Stomach (tissue), 19 donors: ENCODE results near the gene ZNF524. TPM values are rescaled to one million over a fixed set of nuclear protein-coding genes. Genes with fewer than 3 reads are reported as not detected.

ENCODE experiments used
- DNase-seq, 2 donors: peaks; one replicate each; pipeline versions ENCODE4 v3.0.0 to v3.0.0-alpha.2; 2013 to 2019
- H3K27ac ChIP-seq, 5 donors: fragments of 200-600 bp in 4 of 5; sonication (generic) in 4 of 5; one replicate each; pipeline ENCODE4 v1.5.1; 2013 to 2019; ENCODE audit warnings: mild to moderate bottlenecking in 1 of 5, moderate library complexity in 1 of 5
- H3K27me3 ChIP-seq, 3 donors: fragments of 200-600 bp; sonication (generic); one replicate each; pipeline ENCODE4 v1.5.1; 2017 to 2019; ENCODE audit warnings: mixed run types in 1 of 3
- H3K36me3 ChIP-seq, 4 donors: fragments of 200-600 bp; sonication (generic); 1 replicate in 3 of 4; 2 replicates in 1 of 4; pipeline ENCODE4 v1.5.1; 2016 to 2019
- H3K4me1 ChIP-seq, 4 donors: fragments of 200-600 bp; sonication (generic); one replicate each; pipeline ENCODE4 v1.5.1; 2016 to 2019
- H3K4me3 ChIP-seq, 4 donors: fragments of 200-600 bp; sonication (generic) in 3 of 4; one replicate each; pipeline ENCODE4 v1.5.1; 2016 to 2019; ENCODE audit warnings: mild to moderate bottlenecking in 1 of 4
- H3K9me3 ChIP-seq, 4 donors: fragments of 200-600 bp; sonication (generic); one replicate each; pipeline ENCODE4 v1.5.1; 2016 to 2019
- EP300 ChIP-seq: sonication (generic); formaldehyde crosslinking; IDR thresholded peaks from one replicate; pipeline ENCODE4 v1.6.1; 2017; ENCODE audit warnings: antibody characterized with exemption
- POLR2A ChIP-seq, 4 donors: fragments of 450-650 bp; IDR thresholded peaks; one replicate each; pipeline ENCODE4 v1.6.1; 2016; ENCODE audit warnings: antibody characterized with exemption in 4 of 4, control low read depth in 2 of 4, mild to moderate bottlenecking in 1 of 4, moderate library complexity in 1 of 4
- POLR2AphosphoS5 ChIP-seq, 3 donors: sonication (generic); formaldehyde crosslinking; IDR thresholded peaks; one replicate each; pipeline ENCODE4 v1.6.1; 2016; ENCODE audit warnings: antibody characterized with exemption in 3 of 3
- WGBS, 5 donors: extraction: QIAGEN DNeasy Blood & Tissue Kit in 3 of 5; methylation state at CpG; one replicate each; pipeline versions ENCODE4 v1.1.5 to v1.1.7; 2013 to 2018; 5-methylcytosine and 5-hydroxymethylcytosine counted together
- intact Hi-C: fragments of 100-400 bp; cut with DNase I; formaldehyde crosslinking; loops from one replicate; pipeline ENCODE4 v1.15.1; 2023; ENCODE audit warnings: low total_unique reads
- long read RNA-seq, 10 donors: transcript quantifications; one replicate each; lab custom pipeline, GENCODE V29; 2026
- polyA plus RNA-seq, 3 donors: library from polyadenylated mRNA; stranded (reverse); fragments of 200-250 nt; gene quantifications; one replicate each; pipeline ENCODE4 v1.2.3, GENCODE V29; 2013
- total RNA-seq, 5 donors: library from RNA; depleted of rRNA; stranded (reverse); fragments of >200 nt; gene quantifications; one replicate each; pipeline versions ENCODE4 v1.1.0 to v1.2.3, GENCODE V29; 2014 to 2016
- TF ChIP-seq, protein P1 (sequence below), 7 experiments: fragments of 450-650 bp in 4 of 7; fragments of 200-600 bp in 3 of 7; sonication (generic) in 3 of 7; IDR thresholded peaks; one replicate each; pipeline ENCODE4 v1.5.1; 2016 to 2019; ENCODE audit warnings: antibody characterized with exemption in 7 of 7, control low read depth in 2 of 7, mild to moderate bottlenecking in 1 of 7
- donor health status: healthy with polysubstance abuse.
- donor health status: Bipolar disorder and iron deficiency.
- donor health status: healthy.

Gene ZNF524
- 10 to 100 TPM in 3 of 5 donors, 1 to 10 TPM in 2; 2.9 to 54.3 (median 17.4) TPM for total RNA-seq
- 10 to 100 TPM; 61.3 to 70.7 (median 68.9) TPM for polyA plus RNA-seq
- long read RNA-seq, donor 1, transcript ZNF524-201 (2 exons, 1,102 nt) = major isoform, 7 of 12 reads
- long read RNA-seq, donor 1, transcript ZNF524-203 (1 exons, 1,260 nt) = minor isoform, 5 of 12 reads
- long read RNA-seq, donor 1, partial matches to known transcripts = 0 of 12 reads
- long read RNA-seq, donor 1, other reads (novel, unspliced or antisense) = 0 of 12 reads
- long read RNA-seq, donor 2, transcript ZNF524-201 (2 exons, 1,102 nt) = major isoform, 9 of 12 reads
- long read RNA-seq, donor 2, partial matches to known transcripts = 0 of 12 reads
- long read RNA-seq, donor 2, other reads (novel, unspliced or antisense) = 0 of 12 reads
- long read RNA-seq, donor 3, transcript ZNF524-201 (2 exons, 1,102 nt) = major isoform, 11 of 14 reads
- long read RNA-seq, donor 3, partial matches to known transcripts = 0 of 14 reads
- long read RNA-seq, donor 3, other reads (novel, unspliced or antisense) = 0 of 14 reads
- long read RNA-seq, donor 4 = 0 reads
- long read RNA-seq, donor 5, partial matches to known transcripts = 0 of 8 reads
- long read RNA-seq, donor 5, other reads (novel, unspliced or antisense) = 0 of 8 reads
- long read RNA-seq, donor 6, transcript ZNF524-203 (1 exons, 1,260 nt) = minor isoform, 9 of 35 reads
- long read RNA-seq, donor 6, transcript ZNF524-201 (2 exons, 1,102 nt) = major isoform, 26 of 35 reads
- long read RNA-seq, donor 6, partial matches to known transcripts = 0 of 35 reads
- long read RNA-seq, donor 6, other reads (novel, unspliced or antisense) = 0 of 35 reads
- long read RNA-seq, donor 7, transcript ZNF524-203 (1 exons, 1,260 nt) = minor isoform, 7 of 17 reads
- long read RNA-seq, donor 7, transcript ZNF524-201 (2 exons, 1,102 nt) = major isoform, 10 of 17 reads
- long read RNA-seq, donor 7, partial matches to known transcripts = 0 of 17 reads
- long read RNA-seq, donor 7, other reads (novel, unspliced or antisense) = 0 of 17 reads
- long read RNA-seq, donor 8, transcript ZNF524-203 (1 exons, 1,260 nt) = minor isoform, 5 of 15 reads
- long read RNA-seq, donor 8, transcript ZNF524-201 (2 exons, 1,102 nt) = major isoform, 10 of 15 reads
- long read RNA-seq, donor 8, partial matches to known transcripts = 0 of 15 reads
- long read RNA-seq, donor 8, other reads (novel, unspliced or antisense) = 0 of 15 reads
- long read RNA-seq, donor 9, transcript ZNF524-201 (2 exons, 1,102 nt) = major isoform, 7 of 13 reads
- long read RNA-seq, donor 9, transcript ZNF524-203 (1 exons, 1,260 nt) = minor isoform, 6 of 13 reads
- long read RNA-seq, donor 9, partial matches to known transcripts = 0 of 13 reads
- long read RNA-seq, donor 9, other reads (novel, unspliced or antisense) = 0 of 13 reads
- long read RNA-seq, donor 10, transcript ZNF524-201 (2 exons, 1,102 nt) = major isoform, 6 of 9 reads
- long read RNA-seq, donor 10, partial matches to known transcripts = 0 of 9 reads
- long read RNA-seq, donor 10, other reads (novel, unspliced or antisense) = 0 of 9 reads

DNA sequence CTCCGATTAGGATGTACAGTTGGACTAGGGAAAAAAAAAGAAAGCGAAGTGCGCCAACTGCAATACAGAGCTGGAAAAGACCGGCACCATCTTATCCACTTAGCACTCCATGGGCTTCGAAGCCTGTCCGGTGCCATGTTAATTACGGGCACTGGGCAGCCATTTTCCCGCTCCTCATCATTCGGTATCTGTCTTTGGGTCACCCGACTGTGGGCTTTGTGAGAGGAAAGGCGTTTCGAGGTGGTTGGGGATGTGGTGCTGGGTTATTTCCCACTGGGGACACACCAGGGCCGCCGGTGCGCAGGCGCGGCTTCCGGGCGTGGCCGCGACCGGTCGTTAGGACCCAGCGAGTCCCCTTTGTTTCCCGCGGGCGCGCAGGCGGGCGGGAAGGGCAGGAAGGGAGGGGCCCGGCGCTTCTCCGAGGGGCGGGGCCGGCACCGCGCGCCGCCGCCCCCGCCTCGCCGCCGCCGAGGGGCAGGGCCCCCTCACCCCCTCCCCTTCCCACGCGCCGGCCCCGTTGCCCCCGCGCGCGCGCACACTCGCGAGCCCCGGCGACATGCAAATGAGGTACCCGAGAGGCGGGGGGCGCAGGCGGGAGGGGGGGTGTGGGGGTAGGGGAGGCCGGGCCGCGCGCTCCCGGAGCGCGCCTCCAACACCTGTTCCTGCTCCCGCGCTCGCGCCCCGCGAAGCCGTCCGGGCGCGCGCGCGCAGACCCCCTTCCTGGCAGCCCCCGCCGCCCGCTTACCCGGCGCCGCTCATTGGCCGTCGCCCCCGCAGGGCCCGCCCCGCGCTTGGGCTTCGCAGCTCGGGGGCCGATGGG, at the start of gene ZNF524:
Gene ZNF524 (plus strand): TSS at position 447 of the 820 bp plus-strand sequence. CDS start 1,825 bp downstream, outside the sequence.
- intact Hi-C loops = no loop called here
- 0 to 1% (median 0%) methylated on average over 37 to 97 of the region's 97 CpGs for WGBS, 5 donors
- DNase-seq = peak; percentile 82 to 96
- Histone ChIP-seq H3K4me3 (peak within 1 kb of the TSS; percentile 76 to 91 (median 81)), H3K27ac (peak within 1 kb of the TSS; percentile 90 to 100 (median 99)), H3K4me1 (peaks cover 19 to 56% (median 47%) of the 10 kb centered on the region in 4 donors), H3K9me3 (no peaks in the 10 kb centered on the region), H3K36me3 (peaks cover 22 to 42% (median 38%) of the 10 kb centered on the region in 4 donors), H3K27me3 (no peaks in the 10 kb centered on the region)
- TF ChIP-seq EP300 (no peak), POLR2A (IDR thresholded peaks at IDR 0.05) (no peak), POLR2AphosphoS5 (IDR thresholded peaks at IDR 0.05) (peak in 1 of 3 donors; percentile 16)
- TF ChIP-seq, protein P1, sequence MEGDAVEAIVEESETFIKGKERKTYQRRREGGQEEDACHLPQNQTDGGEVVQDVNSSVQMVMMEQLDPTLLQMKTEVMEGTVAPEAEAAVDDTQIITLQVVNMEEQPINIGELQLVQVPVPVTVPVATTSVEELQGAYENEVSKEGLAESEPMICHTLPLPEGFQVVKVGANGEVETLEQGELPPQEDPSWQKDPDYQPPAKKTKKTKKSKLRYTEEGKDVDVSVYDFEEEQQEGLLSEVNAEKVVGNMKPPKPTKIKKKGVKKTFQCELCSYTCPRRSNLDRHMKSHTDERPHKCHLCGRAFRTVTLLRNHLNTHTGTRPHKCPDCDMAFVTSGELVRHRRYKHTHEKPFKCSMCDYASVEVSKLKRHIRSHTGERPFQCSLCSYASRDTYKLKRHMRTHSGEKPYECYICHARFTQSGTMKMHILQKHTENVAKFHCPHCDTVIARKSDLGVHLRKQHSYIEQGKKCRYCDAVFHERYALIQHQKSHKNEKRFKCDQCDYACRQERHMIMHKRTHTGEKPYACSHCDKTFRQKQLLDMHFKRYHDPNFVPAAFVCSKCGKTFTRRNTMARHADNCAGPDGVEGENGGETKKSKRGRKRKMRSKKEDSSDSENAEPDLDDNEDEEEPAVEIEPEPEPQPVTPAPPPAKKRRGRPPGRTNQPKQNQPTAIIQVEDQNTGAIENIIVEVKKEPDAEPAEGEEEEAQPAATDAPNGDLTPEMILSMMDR (IDR thresholded peaks at IDR 0.05) = no peak

- WGBS, 5 donors = 54 to 65% (median 60%) methylated on average over 7 of the region's 7 CpGs
These were observed 49.8 kb upstream of the ZNF524 start for GRCh38 chr19:55550321-55550650.

GRCh38 chr19:55552206-55552605, 47.9 kb upstream of the ZNF524 start:
- WGBS, 5 donors = 60 to 77% (median 65%) methylated on average over 5 of the region's 5 CpGs
- H3K4me3 ChIP-seq = no peak overlapping the region
- TF ChIP-seq POLR2A (IDR thresholded peaks at IDR 0.05) (no peak), EP300 (no peak)
- intact Hi-C loops = no loop called here
- no peaks in the 10 kb centered on the region for H3K36me3 ChIP-seq
- H3K4me1 ChIP-seq = peaks cover 16 to 65% (median 42%) of the 10 kb centered on the region in 4 donors
- H3K27me3 ChIP-seq = peaks cover 0 to 35% (median 0%) of the 10 kb centered on the region in 3 donors
- H3K27ac ChIP-seq = no peak overlapping the region
- no peak for DNase-seq
- H3K9me3 ChIP-seq = no peaks in the 10 kb centered on the region

More at GRCh38 chr19:55550321-55550650, 49.8 kb upstream of the ZNF524 start:
- intact Hi-C loops = no loop called here
- Histone ChIP-seq H3K4me3 (peak overlapping the region in 2 of 4 donors; percentile 7 to 21), H3K4me1 (peaks cover 26 to 78% (median 51%) of the 10 kb centered on the region in 4 donors), H3K36me3 (no peaks in the 10 kb centered on the region), H3K27ac (peak overlapping the region; percentile 81 to 91 (median 88)), H3K27me3 (peaks cover 0 to 49% (median 0%) of the 10 kb centered on the region in 3 donors), H3K9me3 (no peaks in the 10 kb centered on the region)
- no peak for DNase-seq
- TF ChIP-seq POLR2AphosphoS5 (IDR thresholded peaks at IDR 0.05) (no peak), EP300 (no peak), POLR2A (IDR thresholded peaks at IDR 0.05) (no peak)
- TF ChIP-seq, protein P1 (IDR thresholded peaks at IDR 0.05) = no peak

GRCh38 chr19:55552620-55553019, 47.5 kb upstream of the ZNF524 start:
- Histone ChIP-seq H3K9me3 (no peaks in the 10 kb centered on the region), H3K4me1 (peaks cover 12 to 61% (median 38%) of the 10 kb centered on the region in 4 donors), H3K4me3 (no peak overlapping the region), H3K27ac (no peak overlapping the region), H3K27me3 (peaks cover 0 to 31% (median 0%) of the 10 kb centered on the region in 3 donors), H3K36me3 (no peaks in the 10 kb centered on the region)
- no peak for DNase-seq
- no peak for TF ChIP-seq POLR2A (IDR thresholded peaks at IDR 0.05)
- intact Hi-C loops = no loop called here
- 45 to 70% (median 61%) methylated on average over 13 of the region's 13 CpGs for WGBS, 5 donors
